Kidney (tissue), 14 donors: ENCODE measurements around the gene TFRC. TPM values are rescaled to one million over a fixed set of nuclear protein-coding genes. Genes with fewer than 3 reads are reported as not detected.
"Not testable (repeated sequence)": the region's sequence is repeated elsewhere in the genome, so short reads cannot be mapped to it uniquely, and the experiment has no call there.

Experiments used
- DNase-seq, 5 donors: peaks; one replicate each; pipeline ENCODE4 v3.0.0-alpha.2; 2013 to 2020
- FAIRE-seq: peaks from 2 replicates; lab custom pipeline; 2012; peaks lifted over from hg19 to GRCh38; lab: Jason Lieb, UNC
- H3K27ac ChIP-seq, 2 donors: one replicate each; pipeline ENCODE4 v1.7.0; 2013; ENCODE audit warnings: low read depth in 2 of 2, low read length in 2 of 2, inconsistent platforms in 1 of 2
- H3K27me3 ChIP-seq: one replicate; pipeline ENCODE4 v1.7.1; 2013; ENCODE audit warnings: low read length, inconsistent platforms; ENCODE audit not compliant: control insufficient read depth, insufficient read depth
- H3K36me3 ChIP-seq, 3 donors: one replicate each; pipeline versions ENCODE4 v1.7.0 to v1.7.1; 2013; ENCODE audit warnings: low read length in 3 of 3, control low read depth in 1 of 3, inconsistent platforms in 1 of 3; ENCODE audit not compliant: insufficient read depth in 3 of 3, control insufficient read depth in 2 of 3
- H3K4me1 ChIP-seq, 3 donors: one replicate each; pipeline versions ENCODE4 v1.7.0 to v1.7.1; 2013; ENCODE audit warnings: low read length in 3 of 3, inconsistent platforms in 1 of 3, low read depth in 1 of 3; ENCODE audit not compliant: control insufficient read depth in 2 of 3, insufficient read depth in 2 of 3
- H3K4me3 ChIP-seq, 3 donors: one replicate each; pipeline versions ENCODE4 v1.7.0 to v1.8.1; 2013; ENCODE audit warnings: low read length in 3 of 3, control low read depth in 1 of 3, inconsistent platforms in 1 of 3
- H3K9ac ChIP-seq, 3 donors: one replicate each; pipeline versions ENCODE4 v1.7.0 to v1.7.1; 2013; ENCODE audit warnings: low read length in 3 of 3, control low read depth in 1 of 3, inconsistent platforms in 1 of 3
- H3K9me3 ChIP-seq, 3 donors: one replicate each; pipeline versions ENCODE4 v1.7.0 to v1.7.1; 2013; ENCODE audit warnings: low read length in 3 of 3, control low read depth in 1 of 3, inconsistent platforms in 1 of 3; ENCODE audit not compliant: control insufficient read depth in 2 of 3, insufficient read depth in 1 of 3
- CTCF ChIP-seq: IDR thresholded peaks from 3 replicates; pipeline ENCODE4 v1.5.1; 2012; ENCODE audit warnings: mild to moderate bottlenecking, moderate library complexity, borderline replicate concordance; ENCODE audit not compliant: insufficient read depth; ENCODE audit errors: extremely low read depth
- intact Hi-C: fragments of 100-400 bp; cut with DNase I; formaldehyde crosslinking; loops from one replicate; pipeline ENCODE4 v1.11.1; 2022
- polyA plus RNA-seq: library from polyadenylated mRNA; stranded (reverse); fragments of 350-450 nt; fragmentation: Illumina TruSeq; extraction: RNeasy Lipid Tissue Mini Kit (QIAGEN cat#74804); gene quantifications from one replicate; pipeline ENCODE4 v1.2.3, GENCODE V29; 2014; ENCODE audit warnings: low read depth, low replicate concordance; ENCODE audit not compliant: insufficient read depth
- total RNA-seq: library from RNA; stranded (reverse); fragmentation: NEBNext Ultra II Directional; extraction: Animal tissue kit (Norgen Biotek cat#: 25700); gene quantifications from one replicate; pipeline ENCODE4 v1.2.1, GENCODE V29; 2021
- donor health status: control.
- donor health status: control.
- donor health status: control.
- donor health status: control.
- donor health status: control.
- donor health status: DM: yes; HTN: yes; CAD: no.
- donor health status: Normal renal cell carcinoma (clear cell type).

Gene TFRC
- total and polyA plus RNA-seq, 2 donors from 2014 or later, result 23.7 to 61.1 TPM

- Histone ChIP-seq H3K27me3 (no peaks in the 10 kb centered on the region), H3K27ac (peak overlapping the region; percentile 94 to 96), H3K36me3 (no peaks in the 10 kb centered on the region), H3K4me1 (peaks cover 0 to 6% (median 0%) of the 10 kb centered on the region in 3 donors), H3K9me3 (no peaks in the 10 kb centered on the region), H3K9ac (peak overlapping the region; percentile 45 to 94 (median 78)), H3K4me3 (peak overlapping the region; percentile 45 to 98 (median 55))
- DNase-seq, result peak; percentile 63 to 87 (median 75)
- intact Hi-C loops, result no loop called here
- no peak for TF ChIP-seq CTCF
- FAIRE-seq, result no peak
Observed at GRCh38 chr3:196081002-196081833, 672 bp downstream of the TFRC start.

- FAIRE-seq, H3K36me3 ChIP-seq, H3K27ac ChIP-seq, intact Hi-C loops, DNase-seq, H3K4me1 ChIP-seq, H3K9me3 ChIP-seq, H3K27me3 ChIP-seq: not testable (repeated sequence)
- peak overlapping the region in 1 of 3 donors; percentile 94 for H3K9ac ChIP-seq
- H3K4me3 ChIP-seq, result peak overlapping the region; percentile 45 to 98 (median 55)
Observed at GRCh38 chr3:196080101-196080846, 1.6 kb downstream of the TFRC start.

GRCh38 chr3:196079682-196080081 is 2.2 kb downstream of the TFRC start:
- Histone ChIP-seq H3K27me3 (no peaks in the 10 kb centered on the region), H3K4me3 (no peak overlapping the region), H3K4me1 (peaks cover 0 to 6% (median 0%) of the 10 kb centered on the region in 3 donors), H3K27ac (no peak overlapping the region), H3K9ac (no peak overlapping the region), H3K36me3 (peaks cover 0 to 7% (median 5%) of the 10 kb centered on the region in 3 donors), H3K9me3 (no peaks in the 10 kb centered on the region)
- no peak for TF ChIP-seq CTCF
- FAIRE-seq (no peak), DNase-seq (no peak)
- intact Hi-C loops, result no loop called here

- Histone ChIP-seq H3K9ac (no peak overlapping the region), H3K4me3 (no peak overlapping the region), H3K9me3 (no peaks in the 10 kb centered on the region), H3K27ac (no peak overlapping the region), H3K36me3 (peaks cover 0 to 31% (median 19%) of the 10 kb centered on the region in 3 donors), H3K27me3 (no peaks in the 10 kb centered on the region), H3K4me1 (no peaks in the 10 kb centered on the region)
- TF ChIP-seq CTCF, result no peak
- intact Hi-C loops, result no loop called here
- no peak for DNase-seq
- FAIRE-seq, result no peak
Observed at GRCh38 chr3:196075013-196075412, 6.9 kb downstream of the TFRC start.
